ENCODE measurements around the gene HOATZ. TPM values are rescaled to one million over a fixed set of nuclear protein-coding genes. Genes with fewer than 3 reads are reported as not detected.
A peak's percentile ranks its signal among the peaks of the same experiment; 100 is the strongest.

The HOATZ gene
- polyA plus RNA-seq, 4 donors: 0.15 to 0.16 TPM; not detected in 2

GRCh38 chr11:111521135-111521534 is 6.6 kb downstream of the HOATZ start:
- no peak for DNase-seq (ENCODE audit: low read depth in 4 of 4, low spot score in 3 of 4)

DNA sequence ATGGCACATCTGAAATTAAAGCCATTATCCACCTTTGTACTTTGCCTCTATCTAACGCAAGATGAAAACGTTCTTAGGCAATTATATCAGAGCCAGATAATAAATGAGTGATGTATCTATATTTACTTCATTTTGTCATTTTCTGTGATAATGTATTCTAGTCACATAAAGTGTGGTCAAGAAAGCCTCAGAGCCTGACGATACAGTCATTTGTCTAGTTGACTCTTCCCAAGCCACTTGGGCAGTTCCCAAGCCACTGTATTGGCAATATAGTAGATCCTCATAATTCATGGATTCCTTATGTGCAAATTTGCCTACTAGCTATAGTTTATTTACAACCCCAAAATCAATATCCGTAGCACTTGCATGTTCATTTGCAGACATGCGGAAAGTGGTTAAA is 7.8 kb downstream of the HOATZ start:
- DNase-seq (ENCODE audit: low read depth in 4 of 4, low spot score in 3 of 4): no peak

- no peak for DNase-seq (ENCODE audit: low read depth in 4 of 4, low spot score in 3 of 4)
Measured at GRCh38 chr11:111523343-111523742, 8.8 kb downstream of the HOATZ start.

GRCh38 chr11:111524056-111524455 is 9.5 kb downstream of the HOATZ start:
- no peak for DNase-seq (ENCODE audit: low read depth in 4 of 4, low spot score in 3 of 4)

DNA sequence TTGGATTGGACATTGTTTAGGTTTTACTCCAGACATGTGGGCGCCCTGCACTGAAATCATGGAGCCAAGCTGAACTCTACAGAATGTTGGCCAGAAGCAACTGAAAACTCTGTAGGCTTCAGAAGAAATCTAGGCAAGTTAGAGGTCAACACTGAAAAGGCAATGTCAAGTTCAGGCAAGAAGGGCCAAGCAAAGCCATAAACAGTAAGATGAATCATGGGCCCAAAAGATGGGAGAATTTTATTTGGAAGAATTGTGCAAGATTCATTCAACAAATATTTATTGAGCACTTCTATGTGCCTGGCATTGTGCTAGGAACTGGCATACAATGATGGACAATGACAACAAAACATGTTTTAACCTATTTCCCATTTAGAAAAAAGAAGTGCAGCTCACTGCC is 10.9 kb downstream of the HOATZ start:
- DNase-seq (ENCODE audit: low read depth in 4 of 4, low spot score in 3 of 4): no peak

- DNase-seq (ENCODE audit: low read depth in 4 of 4, low spot score in 3 of 4): no peak
Measured at GRCh38 chr11:111526501-111526900, 11.9 kb downstream of the HOATZ start.

DNA sequence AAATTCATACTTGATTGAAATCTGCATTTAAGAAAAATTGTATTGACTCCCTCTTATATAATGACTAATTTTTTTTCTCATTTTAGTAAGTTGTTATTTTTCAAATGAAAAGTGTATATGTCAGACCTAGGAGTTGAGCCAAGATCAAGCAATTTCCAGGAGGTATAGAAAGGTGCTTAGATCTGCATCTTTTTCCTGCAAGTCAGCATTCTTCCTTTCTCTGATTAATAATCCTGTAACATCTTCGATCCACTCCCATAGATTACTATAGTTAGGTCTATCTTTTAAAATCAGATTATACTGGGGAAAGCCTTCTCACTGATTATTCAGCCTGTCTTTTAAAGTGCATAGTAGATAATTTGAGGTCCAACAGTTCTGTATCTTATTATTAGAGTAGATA is 12.7 kb downstream of the HOATZ start:
- no peak for DNase-seq (ENCODE audit: low read depth in 4 of 4, low spot score in 3 of 4)

- DNase-seq (ENCODE audit: low read depth in 4 of 4, low spot score in 3 of 4): no peak
Measured at GRCh38 chr11:111528557-111528956, 14.0 kb downstream of the HOATZ start.

- DNase-seq (ENCODE audit: low read depth in 4 of 4, low spot score in 3 of 4): no peak
Measured at GRCh38 chr11:111530091-111530490, 15.5 kb downstream of the HOATZ start.

DNA sequence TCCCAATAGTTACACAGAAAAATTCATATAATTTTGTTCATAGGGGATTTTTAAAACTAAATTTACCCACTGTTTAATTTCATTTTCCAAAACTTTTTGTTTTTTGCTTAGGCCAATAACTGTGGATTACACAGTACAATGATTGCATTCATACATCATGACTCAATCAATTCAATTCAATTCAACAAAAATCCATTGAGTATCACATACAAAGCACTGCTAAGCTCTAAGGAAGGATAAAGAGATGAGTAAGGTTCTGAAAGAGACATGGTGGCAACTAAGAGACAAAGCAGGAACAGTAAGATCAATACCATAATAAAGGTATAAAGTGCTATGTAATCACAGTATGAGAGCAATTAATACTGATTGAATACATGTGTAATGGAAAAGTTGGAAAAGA is 16.6 kb downstream of the HOATZ start:
- no peak for DNase-seq (ENCODE audit: low read depth in 4 of 4, low spot score in 3 of 4)

DNA sequence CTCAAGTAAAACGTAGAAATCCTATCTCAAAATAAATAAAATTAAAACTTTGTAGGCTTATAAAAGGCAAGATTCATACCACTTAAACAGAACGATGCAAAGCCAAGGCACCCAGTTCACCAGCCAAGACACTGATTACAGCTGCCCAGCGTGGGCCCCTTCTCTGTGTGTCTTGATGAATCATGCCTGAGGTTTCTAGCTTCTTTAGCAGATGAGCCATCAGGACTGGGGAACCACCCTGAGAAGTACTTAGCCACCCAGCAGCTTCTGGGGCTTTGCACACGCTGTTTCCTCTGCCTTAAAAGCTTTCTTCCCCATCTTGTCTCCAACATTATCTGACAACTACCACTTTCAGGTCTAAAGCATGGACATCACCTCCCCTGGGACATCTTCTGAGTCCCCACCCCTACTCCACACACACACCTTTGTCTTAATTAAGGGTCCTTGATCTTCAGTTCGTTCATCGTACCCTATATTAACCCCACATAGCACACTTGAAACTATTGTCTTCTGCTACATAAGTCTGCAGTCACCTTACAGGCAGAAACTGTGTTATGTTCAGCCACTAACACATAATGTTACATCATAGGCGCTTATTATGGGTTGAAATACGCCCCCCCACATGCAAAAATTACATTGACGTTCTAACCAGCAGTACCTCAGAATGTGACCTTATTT is 17.2 kb downstream of the HOATZ start:
- no peak for DNase-seq (ENCODE audit: low read depth in 4 of 4, low spot score in 3 of 4)

- no peak for DNase-seq (ENCODE audit: low read depth in 4 of 4, low spot score in 3 of 4)
Measured at GRCh38 chr11:111532365-111532709, 17.8 kb downstream of the HOATZ start.

DNA sequence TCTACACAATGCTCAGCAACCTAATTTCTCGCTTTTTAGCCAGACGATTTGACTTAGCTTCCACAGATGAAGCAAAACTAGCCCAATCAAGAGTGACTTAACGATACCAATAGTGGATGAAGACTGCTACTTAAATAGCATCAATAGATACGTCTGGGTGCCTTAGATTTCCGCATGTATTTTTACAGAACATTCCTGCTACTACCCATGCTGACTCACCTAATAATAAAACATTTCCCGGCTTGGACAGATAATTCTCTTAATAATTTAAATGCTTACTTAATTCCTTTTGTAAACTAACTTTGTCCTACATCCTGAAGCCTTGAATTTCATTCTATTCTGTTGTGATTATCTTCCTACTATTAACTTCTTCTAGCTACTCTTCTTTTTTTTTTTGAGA is 20.7 kb downstream of the HOATZ start:
- DNase-seq (ENCODE audit: low read depth in 4 of 4, low spot score in 3 of 4): no peak

DNA sequence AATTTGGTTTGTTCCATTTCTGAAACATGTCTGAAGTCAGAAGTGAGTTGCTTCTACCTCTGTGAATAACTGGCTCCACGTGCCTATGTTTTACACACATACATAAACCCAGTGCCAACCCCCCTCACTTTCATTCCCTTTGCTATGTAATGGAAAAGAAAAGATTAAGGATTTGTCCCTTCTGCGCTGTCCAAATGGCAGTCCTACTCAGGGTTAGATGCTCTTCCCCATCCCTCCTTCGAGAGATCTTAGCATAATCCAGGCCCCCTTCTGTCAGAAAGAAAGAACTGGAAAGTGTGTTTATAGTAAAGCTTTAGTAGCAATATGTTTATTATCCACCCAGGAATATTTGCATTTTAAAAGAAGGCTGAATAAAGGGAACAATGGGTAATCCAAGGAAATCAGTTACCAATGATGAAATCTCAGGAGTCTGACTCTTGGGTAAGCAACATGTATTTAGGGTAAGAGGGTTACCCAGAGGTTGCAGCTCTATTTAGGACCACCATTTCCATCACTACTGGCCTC is 22.8 kb downstream of the HOATZ start:
- no peak for DNase-seq (ENCODE audit: low read depth in 4 of 4, low spot score in 3 of 4)

DNA sequence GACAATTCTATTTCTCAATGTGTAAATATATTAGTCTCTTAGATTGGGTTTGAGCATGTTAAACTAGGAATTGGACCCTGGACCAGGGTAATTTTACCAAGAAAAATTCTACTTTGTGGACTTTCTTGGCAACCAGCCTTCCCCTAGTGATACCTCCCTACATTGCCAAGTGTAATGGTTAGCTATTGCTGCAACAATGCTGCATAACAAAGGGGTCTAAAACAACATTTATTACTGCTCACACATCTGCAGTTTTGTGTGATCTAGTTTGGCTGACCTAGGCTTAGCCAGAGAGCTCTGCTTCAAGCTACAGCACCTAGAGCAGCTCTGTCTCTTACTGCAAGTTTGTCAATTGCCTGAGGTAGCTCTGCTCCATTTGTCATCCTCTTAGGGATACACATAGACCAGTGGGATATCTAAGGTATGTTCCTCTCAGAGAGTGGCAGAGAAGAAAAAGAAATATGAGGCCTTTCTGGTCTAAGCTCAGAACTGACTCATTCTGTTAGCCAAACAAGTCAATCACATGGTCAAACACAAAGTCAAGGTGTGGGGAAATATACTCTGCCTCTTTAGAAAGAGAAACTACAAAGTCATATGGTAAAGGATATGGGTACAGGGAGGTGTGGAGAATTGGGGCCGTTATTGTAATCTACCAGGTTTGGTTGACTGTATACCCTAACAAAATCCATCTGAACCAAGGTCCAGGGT is 24.0 kb downstream of the HOATZ start:
- no peak for DNase-seq (ENCODE audit: low read depth in 4 of 4, low spot score in 3 of 4)

DNA sequence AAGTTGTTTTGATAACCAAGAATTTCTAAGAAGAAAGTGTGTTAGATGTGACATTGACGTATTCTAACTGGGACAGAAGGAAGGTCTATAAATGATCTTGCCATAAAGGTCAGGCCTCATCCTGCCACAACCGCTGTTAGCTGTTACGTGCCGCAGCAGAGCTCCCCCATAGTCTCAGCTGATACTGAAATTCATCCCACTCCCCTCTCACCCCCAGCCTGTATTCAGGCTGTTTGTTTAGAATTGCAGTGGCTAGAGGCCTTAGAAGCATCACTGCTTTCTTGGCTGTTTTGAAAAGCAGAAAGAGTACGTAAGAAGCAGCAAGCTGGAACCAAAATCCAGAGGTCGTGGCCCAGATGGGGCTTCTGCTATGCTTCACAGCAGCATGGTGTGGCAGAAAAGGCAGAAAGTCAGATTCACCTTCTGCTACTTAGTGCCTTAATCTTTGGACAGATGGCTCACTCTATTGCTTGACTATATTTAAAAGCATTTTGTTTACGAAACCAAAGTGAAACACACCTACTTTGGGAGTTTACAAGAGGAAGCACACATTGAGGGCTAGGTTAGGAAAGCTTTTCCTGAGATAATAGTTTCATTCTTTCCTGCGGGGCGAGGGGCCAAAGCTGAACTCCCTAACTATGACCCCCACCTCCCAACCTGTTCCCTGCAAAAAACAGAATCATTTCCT is 25.0 kb downstream of the HOATZ start:
- DNase-seq (ENCODE audit: low read depth in 4 of 4, low spot score in 3 of 4): no peak

- peak in 2 of 4 donors; percentile 14 to 23 for DNase-seq (ENCODE audit: low read depth in 4 of 4, low spot score in 3 of 4)
Measured at GRCh38 chr11:111540114-111540936, 25.7 kb downstream of the HOATZ start, which contains the start of gene LAYN. Gene LAYN (plus strand): TSS chr11:111540720. CDS start chr11:111540844, 124 bp downstream.

DNA sequence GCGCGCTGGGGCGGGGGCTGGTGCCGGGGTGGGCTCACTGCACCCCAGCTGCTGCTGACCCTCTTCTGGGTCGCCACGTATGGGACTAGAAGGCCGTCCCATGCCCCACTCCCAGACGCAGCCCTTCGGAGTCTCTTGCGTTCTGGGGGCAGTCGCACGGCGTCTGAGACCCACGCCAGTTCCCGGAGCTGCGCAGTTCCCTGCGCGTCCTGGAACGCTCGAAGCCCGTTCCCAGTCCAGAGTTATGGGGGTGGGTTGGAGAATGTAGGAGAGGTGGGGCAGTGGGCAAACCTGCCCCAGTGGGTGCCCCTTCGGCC is 26.3 kb downstream of the HOATZ start:
- DNase-seq (ENCODE audit: low read depth in 4 of 4, low spot score in 3 of 4): peak in 2 of 4 donors; percentile 10 to 14

- peak in 2 of 4 donors; percentile 1 to 34 for DNase-seq (ENCODE audit: low read depth in 4 of 4, low spot score in 3 of 4)
Measured at GRCh38 chr11:111541254-111542061, 26.9 kb downstream of the HOATZ start.

Measured in left renal pelvis (tissue), 4 donors.